IMR-90 (cell line): ENCODE measurements around the gene STARD13. TPM values are rescaled to one million over a fixed set of nuclear protein-coding genes. Genes with fewer than 3 reads are reported as not detected.

Experiments
- MAFK ChIP-seq: IDR thresholded peaks from 2 replicates; pipeline ENCODE4 v1.6.1; 2012; ENCODE audit warnings: low read depth, low read length, improper control_type of control experiment
- MXI1 ChIP-seq: IDR thresholded peaks from 2 replicates; pipeline ENCODE4 v1.6.1; 2012; ENCODE audit warnings: low read depth, mild to moderate bottlenecking, low read length, moderate library complexity, borderline replicate concordance
- RFX5 ChIP-seq: IDR thresholded peaks from 2 replicates; pipeline ENCODE4 v1.8.0; 2012; ENCODE audit warnings: low read depth, mild to moderate bottlenecking, low read length, moderate library complexity
- polyA plus RNA-seq, 3 experiments: library from polyadenylated mRNA; depleted of rRNA; stranded (reverse); fragments of >200 nt; gene quantifications; 2 replicates each; pipeline ENCODE4 v1.2.3, GENCODE V29; 2012; ENCODE audit warnings: low replicate concordance in 1 of 3
- total RNA-seq: library from RNA; depleted of rRNA; stranded (reverse); fragments of >200 nt; gene quantifications from 2 replicates; pipeline ENCODE4 v1.2.3, GENCODE V29; 2012

Gene STARD13
- total and polyA plus RNA-seq, 2 of the 4 experiments (the other 2 are of a cell fraction): 23.6 to 46.6 TPM

DNA sequence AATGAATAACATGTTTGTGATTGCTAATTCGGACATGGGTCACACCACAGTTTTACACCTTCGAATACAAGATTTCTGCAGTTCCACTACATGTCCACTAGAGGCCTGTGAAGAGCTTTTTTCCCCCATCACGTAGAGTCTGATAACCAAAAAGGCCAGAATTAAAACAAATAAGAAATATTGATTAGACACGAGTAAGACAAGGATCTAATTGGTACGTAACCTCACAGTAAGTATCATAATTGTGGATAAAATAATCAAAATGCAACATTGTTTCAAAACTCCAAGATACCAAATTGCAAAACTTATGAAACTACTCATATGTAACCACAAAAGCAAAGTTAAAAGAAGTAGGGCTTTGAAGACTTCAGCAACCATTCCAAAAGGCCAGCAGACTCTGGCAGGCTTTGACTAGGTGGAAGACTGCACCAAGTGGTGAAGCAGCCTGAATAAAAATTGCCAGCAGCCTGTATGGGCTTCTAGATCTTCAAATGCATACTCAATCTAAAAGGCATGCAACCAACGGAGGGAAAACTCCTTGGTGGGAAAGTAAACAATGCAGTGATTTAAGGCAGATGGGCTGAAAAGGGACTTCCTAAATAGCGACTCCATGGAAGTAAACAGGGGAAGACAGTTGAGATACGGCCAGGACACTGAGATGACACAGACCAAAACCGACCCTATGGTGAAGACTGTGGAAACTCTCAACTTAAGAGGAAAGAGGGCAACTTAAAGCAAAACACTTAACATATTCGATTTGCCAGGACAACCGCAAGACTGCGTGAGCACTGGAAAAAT, 56.7 kb downstream of the STARD13 start (continued):
- TF ChIP-seq MAFK: no peak
- TF ChIP-seq RFX5: no peak
- no peak for TF ChIP-seq MXI1
